IPS DF 19.7 (cell line): ENCODE data around the gene GALT.

Source experiments
- DNase-seq: peaks from one replicate; pipeline ENCODE4 v3.0.0-alpha.2; 2013; ENCODE audit warnings: low read depth, low spot score

Gene GALT

GRCh38 chr9:34646211-34647083 is at the start of gene GALT:
TSS of gene GALT (plus strand) at chr9:34646675. CDS start at chr9:34646705, 30 bp downstream.
- DNase-seq = no peak

GRCh38 chr9:34599546-34599945 is 46.9 kb upstream of the GALT start:
- DNase-seq = no peak

DNA sequence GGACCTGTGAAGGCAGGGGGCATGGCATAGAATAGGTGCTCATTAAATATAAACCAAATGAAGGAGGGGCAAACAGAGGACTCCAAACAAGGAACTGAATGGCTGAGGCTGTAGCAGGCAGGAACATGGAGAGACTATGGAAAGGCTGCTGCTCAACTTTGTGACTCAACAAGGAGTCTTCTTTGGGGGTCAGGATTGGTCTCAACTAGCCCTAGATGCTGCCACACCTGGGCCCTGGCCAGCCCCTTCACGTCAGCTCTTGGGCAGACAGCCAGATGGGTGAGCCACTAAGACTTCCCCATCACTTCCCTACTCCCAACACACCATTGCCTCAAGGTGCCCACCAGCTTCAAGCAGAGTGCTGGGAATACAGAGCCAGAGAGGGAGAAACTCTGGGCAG is 45.6 kb upstream of the GALT start:
- no peak for DNase-seq

- no peak for DNase-seq
These were observed 44.4 kb upstream of the GALT start for GRCh38 chr9:34601937-34602573.

- DNase-seq = no peak
These were observed 42.8 kb upstream of the GALT start for GRCh38 chr9:34603610-34604231.

GRCh38 chr9:34606190-34606589 is 40.3 kb upstream of the GALT start:
- DNase-seq = no peak

GRCh38 chr9:34606905-34607304 is 39.6 kb upstream of the GALT start:
- DNase-seq = no peak

- DNase-seq = no peak
These were observed 39.1 kb upstream of the GALT start for GRCh38 chr9:34607331-34607730.

DNA sequence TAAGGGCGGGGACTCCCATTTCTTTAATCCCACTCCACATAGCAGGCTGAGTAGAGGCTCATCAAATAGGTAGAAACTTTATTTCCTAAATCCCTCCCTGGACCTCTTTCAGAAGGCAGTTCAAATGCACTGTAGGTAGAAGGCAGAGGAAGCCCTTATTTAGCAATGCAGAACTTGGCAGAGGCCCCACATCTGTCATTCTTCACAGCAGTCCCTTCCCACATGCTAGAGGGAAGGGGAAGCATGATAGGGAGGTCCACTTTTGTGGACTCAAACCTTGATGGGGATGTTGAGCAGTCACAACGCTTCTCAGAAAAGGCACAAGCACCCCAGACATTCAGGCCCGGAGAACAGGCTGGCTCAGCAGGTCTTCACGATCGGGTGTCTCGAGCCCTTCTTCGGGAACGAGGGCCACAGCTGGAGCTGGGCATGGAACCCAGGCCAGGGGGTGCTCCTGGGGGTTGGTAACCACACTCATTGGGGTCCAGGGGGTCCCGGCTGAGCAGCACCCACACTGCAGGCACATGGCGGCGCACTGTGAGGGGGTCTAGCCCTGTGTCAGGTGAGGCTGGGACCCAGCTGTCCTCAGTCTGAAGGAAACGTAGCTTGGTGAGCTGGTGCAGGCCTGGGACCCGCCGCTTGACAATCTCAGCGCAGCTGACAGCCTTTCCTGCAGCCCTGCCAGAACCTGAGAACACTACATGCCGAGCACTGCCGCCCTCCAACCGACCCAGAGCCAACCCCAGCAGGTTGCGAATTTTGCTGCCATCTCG is 35.9 kb upstream of the GALT start:
- no peak for DNase-seq

GRCh38 chr9:34611251-34611810 is 35.1 kb upstream of the GALT start:
- DNase-seq = no peak

GRCh38 chr9:34611811-34612787 is 34.4 kb upstream of the GALT start, which contains the start of gene RPP25L:
TSS of gene RPP25L (minus strand) at chr9:34612097. CDS start at chr9:34611296, 801 bp downstream.
- no peak for DNase-seq

DNA sequence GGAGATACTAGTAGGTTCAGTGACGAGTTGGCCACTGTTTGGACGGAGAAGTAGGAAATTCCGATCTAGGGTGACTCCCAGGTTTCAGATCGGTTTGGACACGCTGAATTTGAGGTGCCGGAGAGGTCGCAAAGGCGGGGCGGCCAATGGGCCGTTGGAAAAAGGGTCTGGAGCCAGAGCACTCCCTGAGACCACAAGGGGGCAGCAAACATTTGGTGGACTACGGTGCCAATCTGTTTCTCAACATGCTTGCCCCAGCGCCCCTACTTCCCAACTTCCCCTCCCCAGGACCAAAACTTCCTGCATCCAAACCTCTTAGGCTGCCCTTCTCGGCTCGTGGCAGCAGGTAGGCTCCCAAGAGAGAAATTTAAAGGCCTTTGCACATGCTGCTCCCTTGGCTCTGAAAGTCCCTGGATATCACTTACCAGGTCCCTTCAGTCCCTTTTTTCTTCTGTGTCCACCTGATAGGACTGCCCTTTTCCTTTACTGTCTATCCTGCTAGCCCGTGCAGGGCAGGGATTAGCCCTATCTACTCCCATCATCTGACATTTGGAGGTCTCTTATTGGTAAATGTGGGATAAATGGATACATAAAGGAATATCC is 33.6 kb upstream of the GALT start:
- no peak for DNase-seq

DNA sequence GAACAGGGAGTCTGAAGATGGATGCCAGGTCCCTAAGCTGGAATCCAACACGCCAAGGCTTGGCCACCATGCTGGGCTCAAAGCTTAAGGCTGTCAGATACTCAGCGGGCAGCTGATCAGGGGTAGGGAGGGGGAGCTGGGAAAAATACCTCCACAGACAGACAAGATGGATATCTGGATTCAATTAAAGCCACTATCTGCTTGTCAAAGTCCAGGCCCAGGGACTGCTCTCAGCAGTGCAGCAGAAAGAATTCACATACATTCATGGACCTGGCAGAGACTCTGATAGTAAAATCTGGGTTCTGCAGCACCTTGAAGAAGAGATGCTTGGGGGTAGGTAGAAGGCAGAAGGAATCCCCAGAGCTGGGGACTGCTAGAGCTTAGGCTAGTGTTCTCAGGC is 31.3 kb upstream of the GALT start:
- DNase-seq = no peak

DNA sequence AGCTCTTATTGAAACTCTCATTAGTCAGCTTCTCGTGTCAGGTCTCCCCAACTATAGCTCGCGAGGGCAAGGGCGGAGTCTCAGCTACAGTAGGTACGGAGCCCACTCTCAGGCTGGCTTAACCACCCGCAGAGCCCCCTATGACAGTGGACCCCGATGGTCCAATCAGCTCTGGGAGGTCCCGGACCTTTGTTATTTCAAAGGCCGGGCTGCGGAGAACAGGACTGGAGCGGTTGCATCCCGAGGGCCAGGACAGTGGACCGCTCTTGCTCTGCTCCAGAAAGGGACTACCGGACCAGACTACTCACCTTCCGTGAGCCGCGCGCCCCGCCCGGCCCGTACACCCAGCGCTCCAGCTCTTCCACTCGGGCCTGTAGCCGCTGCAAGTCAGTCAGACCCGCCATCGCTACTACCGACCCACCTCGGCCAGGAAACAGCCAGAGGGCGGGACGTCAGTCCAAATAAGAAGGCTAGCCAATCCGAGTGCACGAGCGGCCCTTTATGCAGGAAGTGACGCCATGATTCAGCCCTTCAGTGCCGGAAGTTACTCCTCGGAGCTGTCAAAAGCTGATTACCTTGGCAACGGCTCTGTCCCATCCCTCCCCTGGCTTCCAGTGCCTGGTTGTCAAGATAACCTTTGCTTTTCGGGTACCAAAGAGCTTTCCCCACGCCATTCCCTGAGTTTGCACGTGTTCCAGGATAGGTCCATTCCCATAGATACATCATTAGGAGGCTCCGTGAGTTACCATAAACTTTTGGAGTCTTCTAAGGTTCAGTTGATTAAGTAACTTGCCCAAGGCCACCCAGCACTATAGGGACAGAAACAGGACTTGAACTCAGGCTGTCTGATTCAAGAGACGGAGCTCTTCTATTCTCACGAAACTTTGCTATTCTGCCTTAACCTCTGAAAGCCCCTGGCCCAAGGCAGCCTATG is 26.1 kb upstream of the GALT start, which contains the start of gene DCTN3:
Gene DCTN3 (minus strand): TSS at position 435 of the 934 bp plus-strand sequence. CDS start 31 bp downstream, at position 404.
- no peak for DNase-seq

GRCh38 chr9:34623374-34624235 is 22.9 kb upstream of the GALT start:
- no peak for DNase-seq

DNA sequence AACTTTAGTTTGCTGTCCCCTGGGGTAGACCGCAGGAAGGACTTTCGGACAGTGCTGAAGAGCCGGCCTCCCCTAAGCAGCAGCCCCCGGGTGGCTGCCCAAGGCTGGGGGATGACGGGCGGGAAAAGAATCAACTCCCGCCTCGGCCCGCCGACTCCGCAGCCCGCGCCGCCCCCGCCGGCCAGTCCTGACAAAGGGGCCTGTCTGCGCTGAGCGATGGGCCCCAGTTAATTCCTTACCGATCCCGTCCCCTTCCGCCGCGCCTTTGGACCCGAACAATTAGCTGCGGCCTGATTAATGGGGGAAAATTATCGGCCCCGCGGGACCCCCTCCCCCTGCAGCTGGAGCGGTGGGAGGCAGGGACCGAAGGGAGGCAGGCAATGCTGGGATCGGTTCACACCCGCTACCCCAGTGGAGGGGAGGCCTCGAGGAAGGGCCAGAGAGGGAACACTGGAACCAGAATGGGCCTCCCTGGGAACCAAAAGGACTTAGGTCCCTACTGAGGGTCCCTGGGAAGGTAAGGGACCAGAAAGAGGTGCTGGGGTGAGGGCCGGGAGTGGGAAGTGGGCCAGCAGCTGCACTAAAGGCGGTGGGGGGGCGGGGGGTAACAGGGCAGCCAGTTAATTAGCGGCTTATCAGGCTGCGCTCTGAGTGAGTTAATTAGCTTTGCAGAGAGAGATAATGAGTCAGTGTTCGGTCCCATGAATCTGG is 21.8 kb upstream of the GALT start:
- DNase-seq = no peak

- no peak for DNase-seq
These were observed 21.3 kb upstream of the GALT start for GRCh38 chr9:34625186-34625486.
